MM.1S (cell line): ENCODE results near the gene ROBO2.

Experiments used
- DNase-seq: peaks from one replicate; pipeline ENCODE4 v3.0.0-alpha.2; 2015
- H2AFZ ChIP-seq: fragments of 300-600 bp; sonication (generic); 2 replicates; pipeline ENCODE4 v1.6.0; 2016; ENCODE audit warnings: antibody characterized with exemption, low read length
- H3F3A ChIP-seq: fragments of 300-600 bp; sonication (generic); 2 replicates; pipeline ENCODE4 v1.6.1; 2016; ENCODE audit warnings: mild to moderate bottlenecking, antibody characterized with exemption, low read length, moderate library complexity, mixed read lengths; ENCODE audit not compliant: insufficient read depth
- H3K27ac ChIP-seq: fragments of 300-600 bp; sonication (generic); 2 replicates; pipeline ENCODE4 v1.5.1; 2016; ENCODE audit warnings: mild to moderate bottlenecking, low read length
- H3K27me3 ChIP-seq: fragments of 300-600 bp; sonication (generic); replicated peaks from 2 replicates; pipeline ENCODE4 v1.6.0; 2016; ENCODE audit warnings: low read length; ENCODE audit not compliant: insufficient read depth
- H3K36me3 ChIP-seq: fragments of 300-600 bp; sonication (generic); replicated peaks from 2 replicates; pipeline ENCODE4 v1.6.1; 2016; ENCODE audit warnings: mild to moderate bottlenecking, low read length, mixed read lengths; ENCODE audit not compliant: insufficient read depth
- H3K4me1 ChIP-seq: fragments of 300-600 bp; sonication (generic); 2 replicates; pipeline ENCODE4 v1.6.1; 2016; ENCODE audit warnings: low read length, mixed read lengths
- H3K4me2 ChIP-seq: fragments of 300-600 bp; sonication (generic); 2 replicates; pipeline ENCODE4 v1.6.0; 2016; ENCODE audit warnings: low read depth, low read length
- H3K4me3 ChIP-seq: fragments of 300-600 bp; sonication (generic); 2 replicates; pipeline ENCODE4 v1.5.1; 2016; ENCODE audit warnings: low read length, mixed read lengths
- H3K79me2 ChIP-seq: fragments of 300-600 bp; sonication (generic); 2 replicates; pipeline ENCODE4 v1.6.1; 2016; ENCODE audit warnings: mixed run types, low read length, mixed read lengths
- H3K9ac ChIP-seq: fragments of 300-600 bp; sonication (generic); 2 replicates; pipeline ENCODE4 v1.6.1; 2016; ENCODE audit warnings: low read length, mixed read lengths
- H3K9me2 ChIP-seq: fragments of 300-600 bp; sonication (generic); replicated peaks from 2 replicates; pipeline ENCODE4 v1.6.1; 2016; ENCODE audit warnings: mild to moderate bottlenecking, low read length, mixed read lengths; ENCODE audit not compliant: insufficient read depth
- H3K9me3 ChIP-seq: fragments of 300-600 bp; sonication (generic); replicated peaks from 2 replicates; pipeline ENCODE4 v1.6.1; 2016; ENCODE audit warnings: mild to moderate bottlenecking, low read length, mixed read lengths; ENCODE audit not compliant: insufficient read depth
- H4K20me1 ChIP-seq: fragments of 300-600 bp; sonication (generic); 2 replicates; pipeline ENCODE4 v1.6.1; 2016; ENCODE audit warnings: mild to moderate bottlenecking, low read length, moderate library complexity, mixed read lengths; ENCODE audit not compliant: insufficient read depth
- CTCF ChIP-seq: fragments of 300-600 bp; sonication (generic); IDR thresholded peaks from 2 replicates; pipeline ENCODE4 v1.5.1; 2016; ENCODE audit warnings: antibody characterized with exemption, low read length, mixed read lengths
- EZH2 ChIP-seq: fragments of 300-600 bp; sonication (generic); optimal IDR thresholded peaks from 2 replicates; pipeline ENCODE3; 2017; ENCODE audit warnings: low read depth, mild to moderate bottlenecking, antibody characterized with exemption, low read length, mixed read lengths
- EZH2phosphoT487 ChIP-seq: fragments of 300-600 bp; sonication (generic); IDR thresholded peaks from 2 replicates; pipeline ENCODE4 v1.6.1; 2018; ENCODE audit warnings: antibody characterized with exemption, low read length

Gene ROBO2

GRCh38 chr3:77149382-77149781, 109.5 kb downstream of the ROBO2 start:
- Histone ChIP-seq H3F3A (no peaks in the 10 kb centered on the region), H3K27me3 (no peaks in the 10 kb centered on the region), H3K4me3 (no peak overlapping the region), H3K9me3 (no peaks in the 10 kb centered on the region), H3K9me2 (no peaks in the 10 kb centered on the region), H3K4me2 (no peak overlapping the region), H3K9ac (no peak overlapping the region), H3K79me2 (no peaks in the 10 kb centered on the region), H4K20me1 (no peaks in the 10 kb centered on the region), H2AFZ (no peak overlapping the region), H3K27ac (no peak overlapping the region), H3K4me1 (no peaks in the 10 kb centered on the region), H3K36me3 (no peaks in the 10 kb centered on the region)
- TF ChIP-seq EZH2, result no peak
- no peak for TF ChIP-seq CTCF
- no peak for TF ChIP-seq EZH2phosphoT487
- no peak for DNase-seq

- no peak overlapping the region for H3K9ac ChIP-seq
- H3K4me3 ChIP-seq, result no peak overlapping the region
- no peaks in the 10 kb centered on the region for H3K9me2 ChIP-seq
- H3K27me3 ChIP-seq, result no peaks in the 10 kb centered on the region
- no peaks in the 10 kb centered on the region for H3K9me3 ChIP-seq
- no peak for DNase-seq
- H3K4me2 ChIP-seq, result no peak overlapping the region
- no peaks in the 10 kb centered on the region for H3K79me2 ChIP-seq
- TF ChIP-seq CTCF, result no peak
- TF ChIP-seq EZH2, result no peak
- TF ChIP-seq EZH2phosphoT487, result no peak
- H3K27ac ChIP-seq, result no peak overlapping the region
- H3K36me3 ChIP-seq, result no peaks in the 10 kb centered on the region
- H2AFZ ChIP-seq, result no peak overlapping the region
- no peaks in the 10 kb centered on the region for H4K20me1 ChIP-seq
- no peaks in the 10 kb centered on the region for H3F3A ChIP-seq
- H3K4me1 ChIP-seq, result no peaks in the 10 kb centered on the region
Observed at GRCh38 chr3:77150028-77150427, 110.1 kb downstream of the ROBO2 start.

- no peaks in the 10 kb centered on the region for H3K36me3 ChIP-seq
- no peaks in the 10 kb centered on the region for H3K9me3 ChIP-seq
- no peaks in the 10 kb centered on the region for H3K4me1 ChIP-seq
- no peaks in the 10 kb centered on the region for H3K27me3 ChIP-seq
- TF ChIP-seq EZH2 (no peak), EZH2phosphoT487 (no peak), CTCF (no peak)
- H2AFZ ChIP-seq, result no peak overlapping the region
- DNase-seq, result no peak
- H3K4me2 ChIP-seq, result no peak overlapping the region
- no peaks in the 10 kb centered on the region for H3K9me2 ChIP-seq
- no peak overlapping the region for H3K27ac ChIP-seq
- no peak overlapping the region for H3K4me3 ChIP-seq
- no peaks in the 10 kb centered on the region for H3F3A ChIP-seq
- H3K9ac ChIP-seq, result no peak overlapping the region
- no peaks in the 10 kb centered on the region for H4K20me1 ChIP-seq
- H3K79me2 ChIP-seq, result no peaks in the 10 kb centered on the region
Observed at GRCh38 chr3:77150759-77151158, 110.9 kb downstream of the ROBO2 start.
